RWPE2 (cell line): ENCODE data around the gene ZNF689.

Experiments
- ATAC-seq: fragments of 200-7000 bp; cut with Tn5 transposase; 3 replicates; pipeline ENCODE4 v1.9.1; 2021; ENCODE audit warnings: low read depth
- DNase-seq: peaks from one replicate; pipeline ENCODE4 v3.0.0-alpha.2; 2020; ENCODE audit warnings: low spot score
- H3K27ac ChIP-seq: fragments of 450-650 bp; 2 replicates; pipeline ENCODE4 v1.5.1; 2017; ENCODE audit warnings: mild to moderate bottlenecking; ENCODE audit not compliant: poor library complexity, severe bottlenecking
- H3K27me3 ChIP-seq: fragments of 250-450 bp; sonication (Bioruptor Pico); 2 replicates; pipeline ENCODE4 v1.5.1; 2021; ENCODE audit warnings: mild to moderate bottlenecking, moderate library complexity; ENCODE audit not compliant: insufficient read depth, poor library complexity, severe bottlenecking
- H3K36me3 ChIP-seq: fragments of 250-450 bp; sonication (Bioruptor Pico); 2 replicates; pipeline ENCODE4 v1.5.1; 2020; ENCODE audit warnings: low read depth, mild to moderate bottlenecking, moderate library complexity
- H3K4me1 ChIP-seq: fragments of 250-450 bp; sonication (Bioruptor Pico); 2 replicates; pipeline ENCODE4 v1.5.1; 2021; ENCODE audit warnings: mild to moderate bottlenecking, moderate library complexity; ENCODE audit not compliant: insufficient read depth, poor library complexity, severe bottlenecking
- H3K4me3 ChIP-seq: fragments of 250-450 bp; sonication (Bioruptor Pico); 2 replicates; pipeline ENCODE4 v1.5.1; 2021; ENCODE audit warnings: mild to moderate bottlenecking, moderate library complexity; ENCODE audit not compliant: severe bottlenecking
- H3K9me3 ChIP-seq: fragments of 250-450 bp; sonication (Bioruptor Pico); 2 replicates; pipeline ENCODE4 v1.5.1; 2021; ENCODE audit warnings: mild to moderate bottlenecking, moderate library complexity; ENCODE audit not compliant: severe bottlenecking
- TF ChIP-seq, protein P1 (sequence below): fragments of 450-650 bp; IDR thresholded peaks from one replicate; pipeline ENCODE4 v1.5.1; 2017; ENCODE audit warnings: mild to moderate bottlenecking, moderate library complexity; ENCODE audit not compliant: poor library complexity, severe bottlenecking

Gene ZNF689

GRCh38 chr16:30609926-30610839 is at the start of gene ZNF689:
Gene ZNF689, minus strand, starts transcription at chr16:30610389. Its CDS starts 348 bp downstream, at chr16:30610041.
- ATAC-seq (peak; percentile 91), DNase-seq (peak; percentile 86)
- Histone ChIP-seq H3K4me3 (peak within 1 kb of the TSS; percentile 90), H3K27ac (peak within 1 kb of the TSS; percentile 67), H3K9me3 (no peaks in the 10 kb centered on the region), H3K4me1 (peaks cover 2% of the 10 kb centered on the region), H3K27me3 (no peaks in the 10 kb centered on the region), H3K36me3 (peaks cover 29% of the 10 kb centered on the region)
- TF ChIP-seq, protein P1, sequence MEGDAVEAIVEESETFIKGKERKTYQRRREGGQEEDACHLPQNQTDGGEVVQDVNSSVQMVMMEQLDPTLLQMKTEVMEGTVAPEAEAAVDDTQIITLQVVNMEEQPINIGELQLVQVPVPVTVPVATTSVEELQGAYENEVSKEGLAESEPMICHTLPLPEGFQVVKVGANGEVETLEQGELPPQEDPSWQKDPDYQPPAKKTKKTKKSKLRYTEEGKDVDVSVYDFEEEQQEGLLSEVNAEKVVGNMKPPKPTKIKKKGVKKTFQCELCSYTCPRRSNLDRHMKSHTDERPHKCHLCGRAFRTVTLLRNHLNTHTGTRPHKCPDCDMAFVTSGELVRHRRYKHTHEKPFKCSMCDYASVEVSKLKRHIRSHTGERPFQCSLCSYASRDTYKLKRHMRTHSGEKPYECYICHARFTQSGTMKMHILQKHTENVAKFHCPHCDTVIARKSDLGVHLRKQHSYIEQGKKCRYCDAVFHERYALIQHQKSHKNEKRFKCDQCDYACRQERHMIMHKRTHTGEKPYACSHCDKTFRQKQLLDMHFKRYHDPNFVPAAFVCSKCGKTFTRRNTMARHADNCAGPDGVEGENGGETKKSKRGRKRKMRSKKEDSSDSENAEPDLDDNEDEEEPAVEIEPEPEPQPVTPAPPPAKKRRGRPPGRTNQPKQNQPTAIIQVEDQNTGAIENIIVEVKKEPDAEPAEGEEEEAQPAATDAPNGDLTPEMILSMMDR = no peak

DNA sequence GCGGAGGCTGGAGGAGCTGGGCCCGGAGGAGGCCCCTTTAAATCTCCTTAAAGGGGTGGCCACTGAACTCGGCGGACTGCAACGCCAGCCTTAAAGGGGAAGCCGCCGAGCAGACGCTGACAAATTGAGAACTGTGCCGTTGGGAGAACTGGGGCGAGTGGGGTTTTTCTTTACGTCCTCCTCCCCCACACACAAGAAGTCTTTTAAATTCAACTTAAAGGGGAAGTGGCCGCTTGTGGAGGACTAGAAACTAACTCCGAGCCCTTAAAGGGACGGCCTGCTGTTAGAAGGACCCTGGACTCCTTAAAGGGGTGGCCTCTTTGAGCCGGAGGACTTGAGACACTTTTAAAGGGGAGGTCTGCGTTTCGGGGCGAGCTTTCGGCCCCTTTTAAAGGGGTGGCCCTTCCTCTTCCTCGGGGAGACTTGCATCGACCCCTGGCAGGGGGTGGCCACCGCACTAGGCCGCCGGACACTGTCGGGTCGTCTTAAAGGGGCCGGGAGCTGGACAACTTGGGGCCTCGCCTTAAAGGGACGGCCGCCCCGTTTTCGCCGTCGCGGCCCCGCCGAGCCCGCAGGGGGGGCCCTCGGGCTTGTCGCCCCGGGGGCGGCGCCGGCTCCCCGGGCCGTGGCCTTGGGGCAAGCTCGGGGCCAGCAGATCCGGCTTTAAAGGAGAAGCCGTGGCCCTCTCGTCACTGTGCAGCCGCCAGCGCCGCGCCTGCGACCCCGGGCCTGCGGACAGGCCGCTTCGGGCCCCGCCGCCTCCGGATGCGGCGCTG is 48.7 kb upstream of the ZNF689 start:
- Histone ChIP-seq H3K27me3 (no peaks in the 10 kb centered on the region), H3K4me3 (peak overlapping the region; percentile 62), H3K9me3 (no peaks in the 10 kb centered on the region), H3K27ac (peak overlapping the region; percentile 94), H3K36me3 (peaks cover 56% of the 10 kb centered on the region), H3K4me1 (no peaks in the 10 kb centered on the region)
- TF ChIP-seq, protein P1 = peak; percentile 10
- no peak for DNase-seq
- ATAC-seq = peak; percentile 29

- ATAC-seq = peak; percentile 76
- Histone ChIP-seq H3K27me3 (no peaks in the 10 kb centered on the region), H3K4me1 (no peaks in the 10 kb centered on the region), H3K9me3 (no peaks in the 10 kb centered on the region), H3K36me3 (peaks cover 54% of the 10 kb centered on the region), H3K4me3 (peak within 1 kb of the TSS; percentile 62), H3K27ac (peak within 1 kb of the TSS; percentile 94)
- peak; percentile 100 for DNase-seq
- TF ChIP-seq, protein P1 = peak; percentile 98
These were observed 47.9 kb upstream of the ZNF689 start, which contains the start of gene FBRS for GRCh38 chr16:30657866-30658730. Gene FBRS, plus strand, starts transcription at chr16:30658431. Its CDS starts 1,088 bp downstream, at chr16:30659519.

DNA sequence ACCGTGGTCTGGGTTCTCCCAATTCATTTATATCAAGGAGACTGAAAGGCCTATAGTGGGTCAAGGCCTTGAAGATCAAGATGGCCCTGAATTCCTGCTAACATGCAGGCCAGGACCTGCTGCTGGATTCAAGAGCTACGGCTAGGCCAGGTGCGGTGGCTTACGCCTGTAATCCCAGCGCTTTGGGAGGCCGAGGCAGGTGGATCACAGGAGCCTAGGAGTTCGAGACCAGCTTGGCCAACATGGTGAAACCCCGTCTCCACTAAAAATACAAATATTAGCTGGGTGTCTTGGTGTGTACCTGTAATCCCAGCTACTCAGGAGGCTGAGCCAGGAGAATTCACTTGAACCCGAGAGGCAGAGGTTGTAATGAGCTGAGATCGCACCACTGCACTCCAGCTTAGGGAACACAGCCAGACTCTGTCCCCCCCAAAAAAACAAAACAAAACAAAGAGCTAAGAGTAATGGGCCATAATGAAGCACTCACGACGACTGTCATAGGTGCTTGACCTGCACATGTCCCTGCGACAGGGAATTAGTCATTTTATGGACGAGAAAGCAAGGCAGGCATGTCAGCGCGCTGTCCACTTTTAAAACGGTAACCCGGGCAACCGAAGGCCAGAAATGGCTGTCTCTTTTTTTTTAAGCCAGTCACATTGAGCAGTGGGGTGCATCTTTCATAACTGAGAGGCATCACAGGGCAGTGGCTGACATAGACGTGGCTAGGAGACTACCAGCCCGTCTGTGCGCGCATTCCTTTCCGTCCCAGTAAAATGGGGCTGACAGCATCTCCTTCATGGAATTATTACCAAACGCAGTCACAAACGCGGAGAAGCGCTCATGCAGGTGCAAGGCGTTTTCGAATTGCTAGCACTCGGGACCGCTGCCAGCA is 47.0 kb upstream of the ZNF689 start:
- peak overlapping the region; percentile 94 for H3K27ac ChIP-seq

More for the DNA sequence above, 47.0 kb upstream of the ZNF689 start:
- Histone ChIP-seq H3K27me3 (no peaks in the 10 kb centered on the region), H3K4me1 (no peaks in the 10 kb centered on the region), H3K9me3 (no peaks in the 10 kb centered on the region), H3K36me3 (peaks cover 51% of the 10 kb centered on the region), H3K4me3 (peak overlapping the region; percentile 34)
- peak; percentile 0; the same call in 1 of the 3 replicates for ATAC-seq
- TF ChIP-seq, protein P1 = no peak
- no peak for DNase-seq
